Measurements from ENCODE around the gene FBXW8. TPM values are rescaled to one million over a fixed set of nuclear protein-coding genes. Genes with fewer than 3 reads are reported as not detected.

The FBXW8 gene
- total RNA-seq, 1 donor from 2014 or later = 10.4 TPM

- intact Hi-C loops (cut with DNase I) = loop anchor here (5.0 kb wide), 1 partner anchor 180 kb away; no protein-coding TSS in a partner anchor
Observed at GRCh38 chr12:116882742-116883141, 28.0 kb upstream of the FBXW8 start.

GRCh38 chr12:116884871-116885270 is 25.9 kb upstream of the FBXW8 start:
- no peak for DNase-seq (ENCODE audit: low spot score)
- intact Hi-C loops (cut with DNase I) = loop anchor here (5.0 kb wide), 1 partner anchor 183 kb away; no protein-coding TSS in a partner anchor

More at GRCh38 chr12:116882742-116883141, 28.0 kb upstream of the FBXW8 start:
- no peak for DNase-seq (ENCODE audit: low spot score)

- intact Hi-C loops (cut with DNase I) = no loop called here
- DNase-seq (ENCODE audit: low spot score) = no peak
Observed at GRCh38 chr12:116885491-116885890, 25.3 kb upstream of the FBXW8 start.

- intact Hi-C loops (cut with DNase I) = no loop called here
- no peak for DNase-seq (ENCODE audit: low spot score)
Observed at GRCh38 chr12:116887244-116887643, 23.5 kb upstream of the FBXW8 start.

- DNase-seq (ENCODE audit: low spot score) = no peak
- intact Hi-C loops (cut with DNase I) = no loop called here
Observed at GRCh38 chr12:116887897-116888296, 22.9 kb upstream of the FBXW8 start.

GRCh38 chr12:116890330-116890729 is 20.4 kb upstream of the FBXW8 start:
- intact Hi-C loops (cut with DNase I) = no loop called here
- no peak for DNase-seq (ENCODE audit: low spot score)

- DNase-seq (ENCODE audit: low spot score) = no peak
- intact Hi-C loops (cut with DNase I) = no loop called here
Observed at GRCh38 chr12:116891019-116891418, 19.7 kb upstream of the FBXW8 start.

GRCh38 chr12:116892349-116893140 is 18.2 kb upstream of the FBXW8 start:
- DNase-seq (ENCODE audit: low spot score) = no peak
- intact Hi-C loops (cut with DNase I) = no loop called here

GRCh38 chr12:116894913-116895312 is 15.8 kb upstream of the FBXW8 start:
- intact Hi-C loops (cut with DNase I) = no loop called here
- DNase-seq (ENCODE audit: low spot score) = no peak

- intact Hi-C loops (cut with DNase I) = no loop called here
- no peak for DNase-seq (ENCODE audit: low spot score)
Observed at GRCh38 chr12:116896411-116896924, 14.3 kb upstream of the FBXW8 start.

GRCh38 chr12:116897476-116897875 is 13.3 kb upstream of the FBXW8 start:
- intact Hi-C loops (cut with DNase I) = no loop called here
- DNase-seq (ENCODE audit: low spot score) = no peak

GRCh38 chr12:116898669-116899068 is 12.1 kb upstream of the FBXW8 start:
- no peak for DNase-seq (ENCODE audit: low spot score)
- intact Hi-C loops (cut with DNase I) = no loop called here

- intact Hi-C loops (cut with DNase I) = no loop called here
- DNase-seq (ENCODE audit: low spot score) = no peak
Observed at GRCh38 chr12:116901612-116902011, 9.1 kb upstream of the FBXW8 start.

GRCh38 chr12:116903818-116904217 is 6.9 kb upstream of the FBXW8 start:
- DNase-seq (ENCODE audit: low spot score) = no peak
- intact Hi-C loops (cut with DNase I) = no loop called here

- no peak for DNase-seq (ENCODE audit: low spot score)
- intact Hi-C loops (cut with DNase I) = no loop called here
Observed at GRCh38 chr12:116906285-116906684, 4.5 kb upstream of the FBXW8 start.

GRCh38 chr12:116910280-116910644 is 488 bp upstream of the FBXW8 start:
- no peak for DNase-seq (ENCODE audit: low spot score)
- intact Hi-C loops (cut with DNase I) = no loop called here

- no peak for DNase-seq (ENCODE audit: low spot score)
Observed at GRCh38 chr12:116915326-116915725, 4.6 kb downstream of the FBXW8 start.

GRCh38 chr12:116916122-116916521 is 5.4 kb downstream of the FBXW8 start:
- intact Hi-C loops (cut with DNase I) = no loop called here

More at GRCh38 chr12:116915326-116915725, 4.6 kb downstream of the FBXW8 start:
- intact Hi-C loops (cut with DNase I) = no loop called here

GRCh38 chr12:116916714-116917114 is 6.0 kb downstream of the FBXW8 start:
- DNase-seq (ENCODE audit: low spot score) = no peak
- intact Hi-C loops (cut with DNase I) = no loop called here

More at GRCh38 chr12:116916122-116916521, 5.4 kb downstream of the FBXW8 start:
- no peak for DNase-seq (ENCODE audit: low spot score)

- intact Hi-C loops (cut with DNase I) = no loop called here
- no peak for DNase-seq (ENCODE audit: low spot score)
Observed at GRCh38 chr12:116918464-116918863, 7.7 kb downstream of the FBXW8 start.

GRCh38 chr12:116919247-116919661 is 8.5 kb downstream of the FBXW8 start:
- DNase-seq (ENCODE audit: low spot score) = no peak
- intact Hi-C loops (cut with DNase I) = no loop called here
